ENCODE data around the gene SNTB2.

SNTB2 gene

GRCh38 chr16:69182730-69183416 is 4.1 kb upstream of the SNTB2 start:
- no peak for DNase-seq

DNA sequence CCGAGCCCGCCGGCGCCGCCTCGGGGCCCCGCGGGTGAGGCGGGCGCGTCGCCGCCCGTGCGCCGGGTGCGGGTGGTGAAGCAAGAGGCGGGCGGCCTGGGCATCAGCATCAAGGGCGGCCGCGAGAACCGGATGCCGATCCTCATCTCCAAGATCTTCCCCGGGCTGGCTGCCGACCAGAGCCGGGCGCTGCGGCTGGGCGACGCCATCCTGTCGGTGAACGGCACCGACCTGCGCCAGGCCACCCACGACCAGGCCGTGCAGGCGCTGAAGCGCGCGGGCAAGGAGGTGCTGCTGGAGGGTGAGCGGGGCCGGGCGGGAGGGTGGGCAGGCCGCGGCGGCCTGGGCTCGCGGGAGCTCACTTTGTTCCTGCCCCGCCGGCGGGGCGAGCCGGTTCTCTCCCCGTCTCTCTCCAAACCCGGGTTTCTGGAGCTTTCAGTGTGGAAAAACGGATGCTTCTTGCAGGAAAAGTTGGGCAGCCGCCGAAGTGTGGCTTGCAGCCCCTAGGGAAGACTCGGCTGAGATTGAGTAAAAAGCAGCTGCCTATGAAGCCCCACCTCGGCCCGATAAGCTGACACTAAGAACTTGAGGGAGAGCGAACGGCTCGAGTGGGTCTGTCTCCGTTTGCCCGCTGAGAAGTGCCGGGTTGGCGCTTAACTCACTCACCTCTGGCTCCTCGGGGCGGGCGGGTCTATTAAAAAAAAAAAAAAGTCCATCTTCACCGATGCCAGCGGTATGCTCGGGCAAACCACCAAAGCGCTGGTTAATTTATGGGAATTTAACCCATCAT is 677 bp downstream of the SNTB2 start:
- peak; percentile 44 for DNase-seq

DNA sequence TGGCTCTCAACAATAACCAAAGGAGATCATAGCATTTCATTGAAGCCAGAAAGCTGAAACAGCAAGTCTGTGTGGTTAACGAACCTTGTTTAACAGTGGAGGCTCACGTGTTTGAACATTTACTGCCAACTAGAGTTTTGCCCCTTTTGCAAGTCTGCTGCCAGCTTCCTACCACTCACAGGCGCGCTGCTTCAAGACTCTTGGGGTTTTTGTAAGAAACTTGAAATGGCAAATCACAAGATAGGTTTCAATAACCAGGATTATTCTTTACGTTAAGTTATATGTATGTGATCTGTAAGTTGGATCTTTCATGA is 1.2 kb downstream of the SNTB2 start:
- DNase-seq, result peak; percentile 41

DNA sequence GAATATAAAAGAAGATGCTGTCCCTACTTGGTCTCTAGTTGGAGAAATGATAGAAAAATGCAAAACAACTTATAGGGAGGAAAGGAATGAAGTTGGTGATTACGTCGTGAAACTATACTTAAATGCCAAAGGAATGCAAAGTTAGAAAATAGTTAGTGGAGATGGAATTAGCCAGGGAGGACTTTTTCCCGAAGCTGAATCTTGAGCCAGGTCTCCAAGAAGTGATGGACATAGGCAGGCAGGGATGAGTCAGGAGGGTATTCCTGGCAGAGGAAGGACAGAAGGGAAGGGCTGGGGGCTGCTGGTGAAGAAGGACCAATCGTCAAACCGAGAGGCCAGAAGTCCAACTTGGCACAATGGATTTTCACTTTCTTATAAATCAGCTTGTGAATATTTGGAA is 1.8 kb downstream of the SNTB2 start:
- DNase-seq, result no peak

DNA sequence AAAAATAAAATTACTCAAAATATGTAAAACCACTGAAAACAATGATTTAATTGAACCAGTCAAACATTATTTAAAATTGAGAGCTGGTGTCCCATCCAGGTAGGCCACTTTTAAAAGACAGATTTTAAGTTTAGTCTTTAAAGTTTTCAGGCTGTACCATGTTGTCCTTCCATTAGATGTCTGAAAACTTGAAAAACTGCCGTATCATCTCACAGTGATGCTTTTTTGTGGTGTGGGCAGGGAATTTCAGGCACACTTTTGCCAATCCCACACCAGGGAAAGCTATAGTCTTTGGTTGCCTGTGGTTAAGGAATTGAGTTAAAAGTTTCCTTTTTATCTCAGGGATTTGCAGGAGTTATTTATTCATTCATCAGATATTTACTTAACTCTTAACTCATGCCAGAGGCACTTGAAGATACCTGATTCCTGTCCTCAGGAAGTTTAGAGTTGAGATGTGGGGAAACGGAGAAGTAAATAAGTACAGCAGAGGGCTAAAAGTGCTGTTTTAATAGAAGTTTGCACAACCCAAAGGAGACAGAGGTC is 3.2 kb downstream of the SNTB2 start:
- DNase-seq, result no peak

DNA sequence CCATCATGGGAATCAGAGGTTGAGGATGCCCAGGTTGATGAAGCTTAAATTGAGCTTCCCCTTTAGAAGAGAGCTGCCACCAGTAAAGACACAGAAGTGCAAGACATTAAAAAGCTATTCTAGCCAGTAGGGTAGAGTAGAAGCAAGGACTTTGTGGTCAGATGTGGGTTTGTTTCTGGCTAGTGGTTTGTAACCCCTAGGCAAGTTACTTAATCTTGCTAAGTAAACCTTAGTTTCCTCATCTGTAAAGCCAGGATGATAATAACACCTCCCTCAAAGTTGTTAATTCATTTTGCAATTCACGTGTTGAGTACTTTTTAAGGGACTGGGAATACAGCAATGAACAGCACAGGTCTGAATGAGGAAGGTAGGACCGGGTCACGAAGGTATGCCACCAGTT is 3.6 kb downstream of the SNTB2 start:
- DNase-seq, result peak; percentile 73

DNA sequence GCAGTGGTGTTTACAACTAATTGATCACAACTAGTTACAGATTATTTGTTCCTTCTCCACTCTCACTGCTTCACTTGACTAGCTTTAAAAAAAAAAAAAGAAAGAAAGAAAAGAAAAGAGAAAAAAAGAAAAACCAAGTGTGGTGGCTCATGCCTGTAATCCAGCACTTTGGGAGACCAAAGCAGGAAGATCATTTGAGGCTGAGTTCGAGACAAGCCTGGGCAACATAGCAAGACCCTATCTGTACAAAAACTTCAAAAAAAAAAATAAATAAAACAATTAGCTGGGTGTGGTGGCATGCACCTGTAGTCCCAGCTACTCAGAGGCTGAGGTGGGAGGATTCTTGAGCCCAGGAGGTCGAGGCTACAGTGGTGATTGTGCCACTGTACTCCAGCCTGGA is 4.2 kb downstream of the SNTB2 start:
- no peak for DNase-seq

GRCh38 chr16:69193855-69194254 is 6.9 kb downstream of the SNTB2 start:
- DNase-seq, result no peak

DNA sequence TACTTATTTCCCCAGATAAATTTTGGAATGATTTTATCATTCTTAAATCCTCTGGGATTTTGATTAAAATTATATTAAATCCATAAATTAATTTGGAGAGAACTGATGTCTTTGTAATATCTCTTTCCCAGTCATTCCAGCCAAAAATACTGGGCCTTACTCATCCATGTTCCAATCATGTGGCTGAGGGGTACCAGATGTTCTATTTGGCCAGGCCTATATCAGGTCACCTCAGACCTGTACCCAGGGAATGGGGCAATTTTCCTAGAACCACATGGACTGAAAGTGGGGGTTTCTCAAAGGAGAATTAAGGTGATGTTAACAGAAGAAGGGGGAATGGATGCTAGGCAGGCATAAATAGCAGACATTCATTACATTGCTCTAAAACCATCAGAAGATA is 7.5 kb downstream of the SNTB2 start:
- DNase-seq, result no peak

- DNase-seq, result no peak
Observed at GRCh38 chr16:69195369-69196029, 8.5 kb downstream of the SNTB2 start.

- DNase-seq, result no peak
Observed at GRCh38 chr16:69197573-69197972, 10.6 kb downstream of the SNTB2 start.

DNA sequence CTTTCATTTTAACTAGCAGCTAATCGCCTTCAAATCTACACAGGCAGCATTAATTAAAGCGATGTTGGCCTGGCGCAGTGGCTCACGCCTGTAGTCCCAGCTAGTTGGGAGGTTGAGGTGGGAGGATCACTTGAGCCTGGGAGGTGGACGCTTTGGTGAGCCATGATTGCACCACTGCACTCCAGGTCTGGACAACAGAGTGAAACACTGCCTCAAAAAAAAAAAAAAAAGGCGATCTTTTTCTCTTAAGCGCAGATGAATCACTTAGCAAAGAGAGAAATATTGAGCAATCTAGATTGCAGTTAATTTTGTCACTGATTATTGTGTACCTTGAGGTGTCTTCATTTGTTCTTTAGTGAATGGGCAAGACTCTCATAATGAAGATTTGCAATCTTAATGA is 12.4 kb downstream of the SNTB2 start:
- no peak for DNase-seq

DNA sequence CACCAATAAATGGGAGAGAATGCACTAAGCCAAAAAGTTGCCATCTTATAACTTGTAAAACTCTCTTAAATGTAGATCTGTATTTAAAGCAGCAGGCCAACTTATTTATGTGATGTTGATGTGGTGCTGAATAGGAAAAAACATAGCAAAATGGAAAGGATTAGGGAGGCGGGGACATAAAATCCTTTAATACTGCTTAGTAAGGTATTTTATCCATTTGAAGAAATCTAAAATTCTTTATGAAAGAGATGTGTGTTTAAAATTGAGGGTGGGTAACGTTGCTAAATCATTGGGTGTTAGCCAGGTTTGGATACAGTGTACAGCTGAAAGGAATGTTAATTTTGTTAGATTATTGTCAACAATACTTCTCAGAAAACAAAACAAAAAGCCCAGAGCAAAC is 14.3 kb downstream of the SNTB2 start:
- no peak for DNase-seq

DNA sequence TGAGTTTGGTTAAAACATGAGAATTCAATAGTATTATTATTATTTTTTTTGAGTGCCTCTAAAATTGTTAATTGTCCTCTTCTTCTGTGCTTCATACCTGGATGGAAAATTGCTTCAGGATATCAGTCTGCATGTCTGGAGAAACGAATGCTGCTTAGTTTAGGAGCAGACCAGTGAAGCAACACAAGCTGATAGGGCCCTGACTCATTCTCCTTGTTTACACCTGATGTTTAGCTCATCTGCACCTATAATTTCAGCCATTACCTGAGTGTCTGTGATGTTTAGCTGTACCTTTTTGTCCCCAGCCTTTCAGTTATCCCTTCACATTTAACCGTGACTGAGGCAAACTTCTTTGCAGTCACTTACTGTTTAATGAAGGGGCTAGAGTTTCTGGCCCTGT is 14.8 kb downstream of the SNTB2 start:
- no peak for DNase-seq

GRCh38 chr16:69204172-69204571 is 17.2 kb downstream of the SNTB2 start:
- no peak for DNase-seq

DNA sequence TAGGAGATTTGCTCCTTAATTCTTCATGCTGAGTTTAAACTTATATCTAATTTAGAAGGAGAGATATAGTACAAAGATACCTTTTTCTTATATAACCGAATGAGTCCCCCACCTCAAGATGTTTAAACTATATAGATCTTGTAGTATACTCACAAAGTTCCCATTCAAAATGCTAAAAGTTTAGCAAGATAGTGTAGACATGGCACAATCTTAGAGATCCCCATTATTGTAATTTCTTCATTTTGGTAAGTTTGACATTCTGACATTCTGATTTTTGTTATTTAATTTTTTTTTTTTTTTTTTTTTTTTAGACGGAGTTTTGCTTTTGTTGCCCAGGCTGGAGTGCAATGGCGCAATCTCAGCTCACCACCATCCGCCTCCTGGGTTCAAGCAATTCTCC is 22.8 kb downstream of the SNTB2 start:
- DNase-seq, result no peak

- peak; percentile 43 for DNase-seq
Observed at GRCh38 chr16:69217433-69217832, 30.5 kb downstream of the SNTB2 start.

- no peak for DNase-seq
Observed at GRCh38 chr16:69219279-69219678, 32.3 kb downstream of the SNTB2 start.

DNA sequence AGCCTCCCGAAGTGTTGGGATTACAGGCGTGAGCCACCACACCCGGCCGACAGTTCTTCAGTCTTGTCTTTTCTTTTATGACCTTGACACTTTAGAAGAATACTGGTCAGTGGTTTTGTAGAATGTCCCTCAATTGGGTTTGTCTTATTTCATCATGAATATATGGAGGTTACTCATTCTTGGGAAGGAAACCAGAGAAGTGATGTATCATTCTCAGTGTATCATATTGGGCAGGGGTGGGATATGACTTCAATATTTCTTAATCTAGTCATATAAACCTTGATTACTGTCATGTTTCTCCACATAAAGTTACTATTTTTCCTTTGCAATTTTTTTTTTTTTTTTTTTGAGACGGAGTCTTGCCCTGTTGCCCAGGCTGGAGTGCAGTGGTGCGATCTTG is 36.9 kb downstream of the SNTB2 start:
- DNase-seq, result no peak

DNA sequence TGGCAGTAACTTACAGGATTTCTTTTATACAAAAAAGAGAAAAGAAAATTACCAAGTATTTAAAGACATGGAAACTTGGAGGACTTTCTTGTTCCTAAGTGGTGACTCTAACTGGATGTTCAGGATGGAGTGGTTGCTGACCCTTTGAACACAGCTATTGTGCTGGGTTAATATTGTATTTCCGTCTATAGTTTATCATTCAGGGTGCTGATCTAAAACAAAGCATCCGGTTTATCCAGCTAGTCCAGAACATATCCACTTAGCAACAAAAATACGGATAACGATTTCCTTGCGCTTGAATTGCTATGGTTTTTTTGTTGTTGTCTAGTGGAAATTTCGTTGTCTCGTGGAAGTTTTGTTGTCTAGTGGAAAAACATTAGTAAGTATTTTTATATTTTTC is 38.2 kb downstream of the SNTB2 start:
- DNase-seq, result no peak

DNA sequence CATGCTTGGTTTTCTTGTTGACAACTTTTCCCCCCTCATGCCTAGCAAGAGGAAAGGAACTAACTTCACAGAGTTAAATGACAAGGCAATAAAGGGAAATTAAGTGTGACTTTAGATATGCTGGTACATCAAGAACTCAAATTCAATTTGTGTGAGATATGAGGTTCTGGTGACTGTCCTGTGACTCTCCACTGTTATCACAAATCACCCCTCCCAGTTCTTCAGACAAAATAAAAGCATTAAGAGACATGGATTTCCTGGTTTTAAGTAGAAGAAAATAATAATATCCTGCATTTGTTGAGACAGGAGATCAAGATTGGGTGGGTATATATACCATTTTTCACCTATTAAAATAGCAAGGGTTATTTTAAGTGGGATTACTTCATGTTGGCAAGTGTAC is 46.2 kb downstream of the SNTB2 start:
- DNase-seq, result no peak

- no peak for DNase-seq
Observed at GRCh38 chr16:69234460-69234859, 47.5 kb downstream of the SNTB2 start.

DNA sequence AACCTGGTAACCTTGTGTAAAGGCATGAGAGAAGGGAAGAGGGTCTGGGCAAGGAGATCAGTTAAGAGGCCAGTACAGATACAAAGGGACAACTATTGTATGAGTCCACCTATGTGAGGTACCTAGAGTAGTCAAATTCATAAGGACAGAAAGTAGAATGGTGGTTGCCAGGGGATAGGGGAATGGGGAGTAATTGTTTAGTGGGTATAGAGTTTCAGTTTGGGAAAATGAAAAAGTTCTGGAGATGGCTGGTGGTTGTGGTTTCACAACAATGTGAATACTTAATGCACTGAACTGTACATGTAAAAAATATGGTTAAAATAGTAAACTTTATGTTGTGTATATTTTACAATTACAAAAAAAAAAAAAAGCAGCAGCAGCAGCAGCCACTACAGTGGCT is 49.4 kb downstream of the SNTB2 start:
- no peak for DNase-seq

DNA sequence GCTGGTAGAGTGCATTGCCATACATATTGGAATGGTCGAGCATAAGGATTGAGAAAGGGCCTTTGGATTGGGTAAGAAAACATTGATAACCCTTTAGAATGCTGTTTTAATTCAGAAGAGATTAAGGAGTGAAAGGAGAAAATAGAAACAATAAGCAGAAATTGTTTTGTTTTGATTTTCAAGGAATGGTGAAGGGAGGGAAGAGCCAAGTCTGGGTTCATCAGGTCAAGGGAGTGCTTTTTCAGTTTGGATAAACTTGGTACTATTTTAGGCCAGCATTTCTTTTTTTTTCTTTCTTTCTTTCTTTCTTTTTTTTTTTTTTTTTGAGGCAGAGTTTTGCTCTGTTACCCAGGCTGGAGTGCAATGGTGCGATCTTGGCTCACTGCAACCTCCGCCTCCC is 50.3 kb downstream of the SNTB2 start:
- no peak for DNase-seq

All from OCI-M1 (cell line).